Gastroesophageal sphincter (tissue), 4 donors: ENCODE data around the gene RERE. TPM values are rescaled to one million over a fixed set of nuclear protein-coding genes. Genes with fewer than 3 reads are reported as not detected.
"Not testable (repeated sequence)": the region's sequence is repeated elsewhere in the genome, so short reads cannot be mapped to it uniquely, and the experiment has no call there.

Source experiments
- ATAC-seq: fragments of 150-250 bp; one replicate; pipeline ENCODE4 v1.9.1; 2016; ENCODE audit warnings: mild to moderate bottlenecking, moderate library complexity
- H3K27ac ChIP-seq, 4 donors: fragments of 200-600 bp; sonication (generic) in 3 of 4; 1 replicate in 3 of 4; 2 replicates in 1 of 4; pipeline ENCODE4 v1.5.1; 2016 to 2019
- H3K27me3 ChIP-seq: fragments of 200-600 bp; sonication (generic); one replicate; pipeline ENCODE4 v1.5.1; 2019
- H3K36me3 ChIP-seq, 2 donors: fragments of 200-600 bp; sonication (generic); one replicate each; pipeline ENCODE4 v1.5.1; 2019; ENCODE audit warnings: control low read depth in 1 of 2
- H3K4me1 ChIP-seq, 3 donors: fragments of 200-600 bp; sonication (generic); 1 replicate in 2 of 3; 2 replicates in 1 of 3; pipeline ENCODE4 v1.5.1; 2016 to 2019; ENCODE audit warnings: control low read depth in 2 of 3
- H3K4me3 ChIP-seq, 2 donors: fragments of 200-600 bp; sonication (generic); one replicate each; pipeline ENCODE4 v1.5.1; 2019; ENCODE audit warnings: mild to moderate bottlenecking in 1 of 2, moderate library complexity in 1 of 2
- H3K9me3 ChIP-seq, 3 donors: fragments of 200-600 bp; sonication (generic); one replicate each; pipeline ENCODE4 v1.5.1; 2017 to 2019; ENCODE audit warnings: control low read depth in 2 of 3
- CTCF ChIP-seq, 4 experiments: fragments of 200-600 bp in 2 of 4; fragments of 450-650 bp in 2 of 4; sonication (generic) in 1 of 4; IDR thresholded peaks; one replicate each; pipeline ENCODE4 v1.5.1; 2017 to 2019; ENCODE audit warnings: antibody characterized with exemption in 4 of 4, mild to moderate bottlenecking in 2 of 4, moderate library complexity in 2 of 4
- EP300 ChIP-seq: sonication (generic); formaldehyde crosslinking; IDR thresholded peaks from one replicate; pipeline ENCODE4 v1.6.1; 2017; ENCODE audit warnings: antibody characterized with exemption, mild to moderate bottlenecking
- POLR2A ChIP-seq, 2 donors: fragments of 450-650 bp; IDR thresholded peaks; one replicate each; pipeline ENCODE4 v1.6.1; 2017; ENCODE audit warnings: antibody characterized with exemption in 2 of 2, mild to moderate bottlenecking in 2 of 2, moderate library complexity in 1 of 2
- POLR2AphosphoS5 ChIP-seq: sonication (generic); formaldehyde crosslinking; IDR thresholded peaks from one replicate; pipeline ENCODE4 v1.6.1; 2017; ENCODE audit warnings: antibody characterized with exemption
- WGBS, 2 donors: methylation state at CpG; one replicate each; pipeline ENCODE4 v1.1.5; 2018; ENCODE audit warnings: low coverage in 1 of 2; 5-methylcytosine and 5-hydroxymethylcytosine counted together
- total RNA-seq, 4 donors: library from RNA; depleted of rRNA; stranded (reverse); fragments of >200 nt; gene quantifications; one replicate each; pipeline ENCODE4 v1.1.0, GENCODE V29; 2016

RERE gene
- total RNA-seq, 4 donors from 2014 or later = 112 to 212 (median 139) TPM

GRCh38 chr1:8598060-8598724, 219.2 kb downstream of the RERE start:
- H3K4me1 ChIP-seq = peaks cover 6 to 58% (median 10%) of the 10 kb centered on the region in 3 donors
- peak; percentile 37 to 57 (median 53) for TF ChIP-seq CTCF (IDR thresholded peaks at IDR 0.05)
- TF ChIP-seq POLR2A (IDR thresholded peaks at IDR 0.05) = no peak
- H3K9me3 ChIP-seq = no peaks in the 10 kb centered on the region
- WGBS, 2 donors = 15 to 34% methylated on average over 6 to 14 of the region's 15 CpGs
- H3K36me3 ChIP-seq = no peaks in the 10 kb centered on the region
- ATAC-seq = peak; percentile 77
- peak overlapping the region; percentile 57 to 76 (median 70) for H3K27ac ChIP-seq
- H3K4me3 ChIP-seq = peak overlapping the region in 1 of 2 donors; percentile 8
- no peaks in the 10 kb centered on the region for H3K27me3 ChIP-seq

GRCh38 chr1:8597455-8597854, 220.0 kb downstream of the RERE start:
- Histone ChIP-seq H3K27me3 (no peaks in the 10 kb centered on the region), H3K27ac (peak overlapping the region in 2 of 4 donors; percentile 70 to 71), H3K4me1 (peaks cover 6 to 52% (median 10%) of the 10 kb centered on the region in 3 donors), H3K9me3 (no peaks in the 10 kb centered on the region), H3K36me3 (no peaks in the 10 kb centered on the region), H3K4me3 (no peak overlapping the region)
- 23 to 28% methylated on average over 3 to 4 of the region's 4 CpGs for WGBS, 2 donors
- no peak for ATAC-seq
- TF ChIP-seq CTCF (IDR thresholded peaks at IDR 0.05) = no peak
- no peak for TF ChIP-seq POLR2A (IDR thresholded peaks at IDR 0.05)
- no peak for TF ChIP-seq POLR2AphosphoS5
- no peak for TF ChIP-seq EP300

GRCh38 chr1:8595941-8596340, 221.5 kb downstream of the RERE start:
- Histone ChIP-seq H3K9me3 (no peaks in the 10 kb centered on the region), H3K36me3 (no peaks in the 10 kb centered on the region), H3K27ac (peak overlapping the region in 2 of 4 donors; percentile 20 to 36), H3K4me1 (peaks cover 6 to 59% (median 14%) of the 10 kb centered on the region in 3 donors), H3K27me3 (no peaks in the 10 kb centered on the region), H3K4me3 (no peak overlapping the region)
- 0 to 25% methylated on average over 1 of the region's 1 CpG for WGBS, 2 donors
- ATAC-seq = no peak
- TF ChIP-seq POLR2AphosphoS5 (no peak), POLR2A (IDR thresholded peaks at IDR 0.05) (no peak), EP300 (no peak), CTCF (IDR thresholded peaks at IDR 0.05) (no peak)

- no peak for ATAC-seq
- Histone ChIP-seq H3K27ac (peak overlapping the region in 1 of 4 donors; percentile 36), H3K27me3 (no peaks in the 10 kb centered on the region), H3K9me3 (no peaks in the 10 kb centered on the region), H3K4me3 (no peak overlapping the region), H3K4me1 (peaks cover 6 to 65% (median 18%) of the 10 kb centered on the region in 3 donors), H3K36me3 (no peaks in the 10 kb centered on the region)
- no peak for TF ChIP-seq POLR2A (IDR thresholded peaks at IDR 0.05)
- TF ChIP-seq CTCF (IDR thresholded peaks at IDR 0.05) = no peak
- TF ChIP-seq EP300 = no peak
- no peak for TF ChIP-seq POLR2AphosphoS5
Observed at GRCh38 chr1:8595332-8595731, 222.1 kb downstream of the RERE start.

GRCh38 chr1:8593292-8593691, 224.1 kb downstream of the RERE start:
- peaks cover 6 to 53% (median 11%) of the 10 kb centered on the region in 3 donors for H3K4me1 ChIP-seq
- H3K27ac ChIP-seq, H3K36me3 ChIP-seq, H3K4me3 ChIP-seq, H3K27me3 ChIP-seq, ATAC-seq, H3K9me3 ChIP-seq: not testable (repeated sequence)
- 84 to 92% methylated on average over 3 of the region's 3 CpGs for WGBS, 2 donors
